ENCODE data around the gene KCNK5.

KCNK5 gene, protein sequence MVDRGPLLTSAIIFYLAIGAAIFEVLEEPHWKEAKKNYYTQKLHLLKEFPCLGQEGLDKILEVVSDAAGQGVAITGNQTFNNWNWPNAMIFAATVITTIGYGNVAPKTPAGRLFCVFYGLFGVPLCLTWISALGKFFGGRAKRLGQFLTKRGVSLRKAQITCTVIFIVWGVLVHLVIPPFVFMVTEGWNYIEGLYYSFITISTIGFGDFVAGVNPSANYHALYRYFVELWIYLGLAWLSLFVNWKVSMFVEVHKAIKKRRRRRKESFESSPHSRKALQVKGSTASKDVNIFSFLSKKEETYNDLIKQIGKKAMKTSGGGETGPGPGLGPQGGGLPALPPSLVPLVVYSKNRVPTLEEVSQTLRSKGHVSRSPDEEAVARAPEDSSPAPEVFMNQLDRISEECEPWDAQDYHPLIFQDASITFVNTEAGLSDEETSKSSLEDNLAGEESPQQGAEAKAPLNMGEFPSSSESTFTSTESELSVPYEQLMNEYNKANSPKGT

DNA sequence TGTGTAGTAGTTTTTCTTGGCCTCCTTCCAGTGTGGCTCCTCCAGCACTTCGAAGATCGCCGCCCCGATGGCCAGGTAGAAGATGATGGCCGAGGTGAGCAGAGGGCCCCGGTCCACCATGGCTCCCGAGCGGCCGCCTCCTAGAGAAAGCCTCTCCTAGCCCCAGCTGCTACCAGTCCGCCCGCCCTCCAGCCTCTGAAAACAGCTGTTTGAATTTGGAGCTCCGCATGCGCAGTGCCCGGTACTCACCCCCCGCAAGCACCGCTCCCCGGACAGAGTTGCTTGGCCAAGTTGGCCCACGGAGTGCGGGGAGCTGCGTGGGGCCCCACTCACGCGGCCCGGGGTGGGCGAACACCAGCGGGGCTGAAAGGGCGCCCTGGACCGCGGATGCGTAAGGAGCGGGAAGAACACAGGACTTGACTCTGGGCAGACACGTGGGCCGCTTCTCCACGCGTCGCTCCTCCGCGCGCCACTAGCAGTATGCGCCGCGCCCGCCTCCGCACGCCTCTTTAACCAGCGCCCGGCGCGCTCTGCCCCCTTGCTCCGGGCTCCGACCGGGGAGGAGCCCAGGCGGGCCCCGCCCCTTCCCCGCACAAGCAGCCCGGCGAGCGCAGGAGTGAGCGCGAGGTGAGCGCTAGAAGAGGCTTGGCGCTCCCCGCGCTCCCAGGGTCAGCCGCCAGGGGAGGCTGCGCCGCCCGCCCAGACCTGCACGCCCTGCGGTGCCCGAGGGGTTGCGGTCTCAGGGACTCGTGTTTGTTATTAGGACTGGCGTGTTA lies at the start of gene KCNK5:
KCNK5 (minus strand) TSS at position 484 of the 776 bp plus-strand sequence; CDS start at position 120, 364 bp downstream.
- DNase-seq: peak; percentile 52
- in situ Hi-C loops (cut with HindIII; ENCODE audit: low pct_ligation_motif_present, low pct_unique_long_range_greater_than_20kb, low sequenced_read_pairs): no loop called here

DNA sequence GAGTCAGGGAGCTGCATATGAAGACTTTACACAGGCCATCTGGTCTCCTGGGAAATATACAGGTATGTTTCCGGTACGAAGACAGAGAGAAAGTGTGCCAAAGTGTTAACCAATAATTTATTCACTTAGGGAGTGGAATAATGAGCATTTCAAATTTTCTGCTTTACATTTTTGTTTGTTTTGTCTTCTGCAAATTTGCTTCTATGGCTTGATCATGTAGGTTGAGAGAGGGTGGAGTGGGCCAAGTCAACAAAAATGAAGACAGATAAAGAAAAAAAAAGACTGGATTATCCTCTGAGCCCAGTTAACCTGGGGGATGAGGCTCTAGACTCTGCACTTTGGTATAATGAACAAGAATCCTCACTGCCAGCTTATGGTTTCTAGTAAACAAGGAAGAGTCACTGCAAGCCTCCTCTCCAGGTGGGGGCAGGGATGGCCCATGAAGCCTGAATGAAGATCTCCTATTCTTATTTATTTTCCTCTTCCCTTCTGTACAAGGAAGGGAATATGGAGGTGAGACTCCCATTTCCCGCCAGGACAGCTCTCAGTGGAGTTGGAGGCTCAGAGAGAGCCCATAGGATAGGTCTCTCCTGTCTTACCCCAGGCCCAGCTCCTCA lies 47.2 kb upstream of the KCNK5 start:
- in situ Hi-C loops (cut with HindIII; ENCODE audit: low pct_ligation_motif_present, low pct_unique_long_range_greater_than_20kb, low sequenced_read_pairs): no loop called here
- DNase-seq: no peak

DNA sequence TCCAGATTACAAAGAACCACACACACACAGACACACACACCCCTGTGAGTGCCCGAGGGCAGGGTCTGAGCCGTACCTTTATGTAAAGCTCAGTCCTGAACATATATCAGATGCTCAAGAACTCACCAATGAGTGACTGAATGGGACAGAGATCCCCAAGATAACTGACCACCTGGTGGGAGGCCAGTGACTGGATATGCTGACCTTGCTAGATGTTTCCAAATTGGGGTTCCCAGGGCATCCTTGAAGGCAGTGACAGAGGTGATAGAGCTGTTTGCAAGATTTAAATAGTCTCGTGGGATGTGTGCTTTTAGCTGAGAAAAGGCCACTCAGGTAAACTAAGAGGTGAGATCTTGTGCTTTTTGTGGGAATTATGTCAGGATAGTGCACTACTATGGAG lies 45.6 kb upstream of the KCNK5 start:
- DNase-seq: no peak
- in situ Hi-C loops (cut with HindIII; ENCODE audit: low pct_ligation_motif_present, low pct_unique_long_range_greater_than_20kb, low sequenced_read_pairs): no loop called here

DNA sequence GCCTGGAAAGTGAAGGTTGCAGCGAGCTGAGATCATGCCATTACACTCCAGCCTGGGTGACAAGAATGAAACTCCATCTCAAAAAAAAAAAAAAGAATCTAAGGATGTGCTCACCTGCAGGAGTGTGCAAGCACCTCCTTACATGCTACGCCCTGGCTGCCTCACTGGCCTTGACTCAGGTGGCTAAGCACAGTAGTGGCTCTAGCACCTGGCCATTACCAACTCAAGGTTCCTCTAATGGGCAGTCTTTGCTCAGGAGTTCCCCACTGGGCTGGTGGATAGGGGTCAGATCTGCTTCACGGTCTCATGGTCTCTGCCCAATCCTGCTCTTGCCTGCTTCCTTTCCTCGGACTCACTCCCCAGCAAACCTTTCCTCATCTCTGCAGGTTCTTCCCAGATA lies 45.2 kb upstream of the KCNK5 start:
- in situ Hi-C loops (cut with HindIII; ENCODE audit: low pct_ligation_motif_present, low pct_unique_long_range_greater_than_20kb, low sequenced_read_pairs): no loop called here
- DNase-seq: no peak

DNA sequence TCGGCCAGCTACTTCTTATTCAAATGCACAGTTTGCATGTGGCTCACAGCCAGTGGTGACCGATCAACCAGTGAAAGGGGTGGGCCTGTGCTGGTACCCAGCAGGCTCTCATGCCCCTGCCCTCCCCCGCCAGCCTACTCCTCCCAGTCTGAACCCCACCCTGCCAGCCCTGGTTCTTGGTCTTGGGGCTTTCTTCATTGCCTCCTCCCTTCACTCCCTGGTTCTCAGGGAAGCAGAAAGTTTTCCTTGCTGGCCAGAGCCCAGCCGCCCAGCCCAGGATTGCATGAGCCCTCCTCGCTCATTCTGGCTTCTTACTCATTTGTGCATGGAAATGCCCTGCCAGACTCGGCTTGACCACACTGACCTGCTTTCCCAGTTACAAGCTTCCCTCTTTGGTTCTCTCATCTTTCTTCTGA lies 44.1 kb upstream of the KCNK5 start:
- in situ Hi-C loops (cut with HindIII; ENCODE audit: low pct_ligation_motif_present, low pct_unique_long_range_greater_than_20kb, low sequenced_read_pairs): no loop called here
- no peak for DNase-seq

DNA sequence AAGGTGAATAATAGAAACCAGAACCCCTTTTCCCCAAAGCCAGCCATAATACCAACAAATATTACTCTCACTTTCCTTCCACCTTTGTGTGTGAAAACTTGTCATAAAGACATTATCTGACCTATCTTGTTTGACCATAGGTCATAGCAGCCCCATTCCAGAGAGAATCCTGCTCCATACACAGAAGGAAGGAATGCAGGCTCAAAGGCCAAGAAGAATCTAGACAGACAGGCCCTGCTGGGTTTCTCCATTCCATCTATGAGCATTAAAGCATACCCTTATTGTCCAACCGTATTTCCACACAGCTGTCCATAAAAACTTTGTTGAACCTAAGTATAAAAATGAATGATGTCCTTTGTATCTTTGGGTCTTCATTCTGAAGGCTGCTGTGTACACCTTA lies 40.7 kb upstream of the KCNK5 start:
- in situ Hi-C loops (cut with HindIII; ENCODE audit: low pct_ligation_motif_present, low pct_unique_long_range_greater_than_20kb, low sequenced_read_pairs): no loop called here

DNA sequence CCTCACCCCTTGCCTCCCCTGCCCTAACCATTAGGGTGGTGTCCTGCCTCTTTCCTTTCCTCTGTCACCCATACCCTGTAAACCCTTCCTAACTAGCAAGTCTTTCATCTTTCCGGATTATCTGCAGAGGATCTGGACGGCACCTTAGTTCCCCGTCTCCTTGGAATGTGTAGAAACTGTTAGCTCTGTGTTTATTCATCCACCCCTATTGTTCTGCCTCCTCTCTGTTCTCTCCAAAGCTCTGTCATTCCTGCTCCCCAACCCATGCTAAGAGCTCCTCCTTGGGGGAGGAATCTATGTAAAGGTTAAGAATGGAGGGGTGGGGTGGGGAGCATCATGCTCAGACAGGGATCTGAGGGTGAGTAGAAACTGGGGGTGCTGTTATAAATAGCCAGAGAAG lies 39.4 kb upstream of the KCNK5 start:
- in situ Hi-C loops (cut with HindIII; ENCODE audit: low pct_ligation_motif_present, low pct_unique_long_range_greater_than_20kb, low sequenced_read_pairs): no loop called here

More for the DNA sequence above, 40.7 kb upstream of the KCNK5 start:
- no peak for DNase-seq

DNA sequence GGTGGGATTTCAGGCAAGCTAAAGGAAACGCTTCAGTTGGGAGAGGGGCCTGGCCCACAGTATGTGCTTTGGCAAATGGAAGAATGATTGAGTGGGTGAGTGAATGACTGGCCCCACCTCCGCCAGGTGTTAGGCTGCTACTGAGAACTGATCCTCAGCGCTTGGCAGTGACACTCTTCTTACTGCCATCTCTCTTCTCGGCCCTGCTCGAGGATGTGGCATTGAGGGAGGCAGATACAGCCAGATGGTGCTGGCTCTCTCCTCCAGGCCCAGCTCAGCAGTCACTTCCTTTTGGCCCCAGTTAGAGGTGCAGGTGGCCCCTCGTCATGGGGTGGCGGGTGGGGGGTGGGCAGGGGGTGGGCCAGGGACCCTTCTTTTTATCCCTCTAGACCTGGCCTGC lies 38.9 kb upstream of the KCNK5 start:
- in situ Hi-C loops (cut with HindIII; ENCODE audit: low pct_ligation_motif_present, low pct_unique_long_range_greater_than_20kb, low sequenced_read_pairs): no loop called here
- DNase-seq: no peak

More for the DNA sequence above, 39.4 kb upstream of the KCNK5 start:
- DNase-seq: no peak

DNA sequence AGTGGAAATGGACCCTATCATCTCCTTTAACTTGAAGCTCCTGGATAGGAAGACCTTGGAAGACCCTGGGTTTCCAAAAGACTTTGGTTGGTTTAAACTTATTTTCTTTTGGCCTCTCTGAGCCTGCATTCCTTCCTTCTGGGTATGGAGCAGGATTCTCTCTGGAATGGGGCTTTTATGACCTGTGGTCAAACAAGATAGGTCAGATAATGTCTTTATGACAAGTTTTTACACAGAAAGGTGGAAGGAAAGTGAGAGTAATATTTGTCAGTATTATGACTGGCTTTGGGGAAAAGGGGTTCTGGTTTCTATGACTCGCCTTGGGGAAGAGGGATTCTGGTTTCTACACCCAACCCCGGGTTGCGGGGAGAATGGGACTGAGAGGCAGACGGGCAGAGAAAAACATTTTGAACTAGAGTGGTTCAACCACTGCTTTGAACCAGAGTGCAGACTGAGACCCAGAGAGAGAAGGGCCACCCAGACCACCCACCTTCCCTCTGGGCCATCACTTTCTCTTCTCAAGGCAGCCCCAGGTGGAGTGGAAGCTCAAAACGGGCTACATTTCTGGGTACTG lies 37.6 kb upstream of the KCNK5 start:
- in situ Hi-C loops (cut with HindIII; ENCODE audit: low pct_ligation_motif_present, low pct_unique_long_range_greater_than_20kb, low sequenced_read_pairs): no loop called here
- no peak for DNase-seq

DNA sequence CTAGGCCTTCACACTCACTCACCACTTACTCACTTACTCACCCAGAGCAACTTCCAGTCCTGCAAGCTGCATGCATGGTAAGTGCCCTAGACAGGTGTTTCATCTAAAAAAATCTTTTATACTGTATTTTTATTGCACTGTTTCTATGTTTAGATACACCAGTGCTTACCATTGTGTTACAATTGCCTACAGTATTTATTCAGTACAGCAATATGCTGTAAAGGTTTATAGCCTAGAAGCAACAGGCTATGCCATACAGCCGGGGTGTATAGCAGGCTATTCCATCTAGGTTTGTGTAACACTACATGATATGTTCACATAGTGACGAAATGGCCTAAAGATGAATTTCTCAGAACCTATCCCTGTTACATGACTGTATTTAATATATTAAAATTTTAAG lies 37.1 kb upstream of the KCNK5 start:
- in situ Hi-C loops (cut with HindIII; ENCODE audit: low pct_ligation_motif_present, low pct_unique_long_range_greater_than_20kb, low sequenced_read_pairs): no loop called here
- no peak for DNase-seq

DNA sequence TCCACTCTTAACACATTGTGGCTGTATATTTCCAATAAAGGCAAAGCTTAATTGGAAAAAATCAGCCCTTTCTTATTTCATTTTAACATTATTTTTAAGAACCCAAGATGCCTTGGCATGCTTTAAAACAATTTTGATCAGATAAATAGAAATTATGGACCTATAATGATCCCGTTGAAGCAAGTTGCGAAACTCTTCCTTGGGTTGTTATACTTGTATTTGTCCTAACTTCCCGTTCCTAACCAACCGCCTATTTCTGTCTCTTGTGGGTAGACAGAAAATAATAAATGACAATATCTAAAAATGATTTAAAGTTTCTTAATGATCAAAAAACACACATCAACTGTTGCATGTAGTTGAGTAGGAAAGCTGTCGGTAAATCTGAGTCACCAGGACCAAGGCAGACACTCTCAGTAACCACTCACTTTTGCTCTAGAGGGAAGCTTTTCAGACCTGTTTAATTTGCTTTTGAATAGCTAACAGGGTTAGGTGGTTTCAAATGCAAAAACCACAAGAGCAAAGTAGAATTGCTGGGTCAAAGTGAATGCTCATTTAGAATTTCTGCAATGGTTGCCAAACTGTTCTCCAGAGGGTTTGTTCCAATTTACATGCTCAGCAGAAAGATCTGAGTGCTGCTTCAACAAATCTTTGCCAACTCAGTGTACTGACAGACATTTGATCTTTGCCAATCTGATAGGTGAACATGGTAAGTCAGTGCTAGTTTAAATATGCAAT lies 34.2 kb upstream of the KCNK5 start:
- in situ Hi-C loops (cut with HindIII; ENCODE audit: low pct_ligation_motif_present, low pct_unique_long_range_greater_than_20kb, low sequenced_read_pairs): no loop called here

DNA sequence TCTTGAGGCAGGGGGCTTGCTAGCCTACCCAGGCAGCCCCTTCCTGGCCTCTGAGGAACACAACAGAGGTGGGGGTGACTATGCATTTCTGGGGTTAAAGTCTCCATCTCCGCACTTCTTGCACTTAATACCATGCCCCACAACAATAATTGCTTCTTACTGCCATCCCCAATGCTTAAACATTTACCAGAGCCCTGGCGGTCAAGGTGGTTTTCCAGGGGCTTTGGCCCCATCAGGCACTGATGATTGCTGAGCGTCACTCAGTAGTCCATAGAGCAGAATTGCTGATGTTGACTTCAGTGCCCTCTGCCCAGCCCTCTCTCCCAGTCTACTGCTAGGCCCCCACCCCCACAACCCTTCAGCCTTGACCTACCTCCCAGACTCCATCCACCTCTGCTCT lies 32.5 kb upstream of the KCNK5 start:
- DNase-seq: no peak
- in situ Hi-C loops (cut with HindIII; ENCODE audit: low pct_ligation_motif_present, low pct_unique_long_range_greater_than_20kb, low sequenced_read_pairs): no loop called here

More for the DNA sequence above, 34.2 kb upstream of the KCNK5 start:
- DNase-seq: no peak

DNA sequence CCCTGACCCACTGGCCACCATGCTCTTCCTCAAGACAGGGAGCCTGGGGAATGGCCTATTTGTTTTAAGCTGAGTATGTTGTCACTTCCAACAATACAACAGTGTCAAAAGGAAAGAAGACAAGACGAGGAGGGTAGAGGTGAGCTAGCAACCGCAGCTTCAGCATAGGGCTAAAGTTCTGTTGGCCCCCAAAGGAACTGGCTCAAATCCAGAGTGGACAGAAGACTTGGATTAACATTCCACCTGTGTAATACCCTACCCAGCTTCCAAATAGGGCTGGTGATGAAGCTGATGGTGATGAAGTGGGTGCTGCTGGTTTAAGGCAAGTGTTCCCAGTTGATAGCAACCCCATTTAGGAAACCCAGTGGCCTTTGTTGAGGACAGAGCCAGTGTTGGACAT lies 31.7 kb upstream of the KCNK5 start:
- in situ Hi-C loops (cut with HindIII; ENCODE audit: low pct_ligation_motif_present, low pct_unique_long_range_greater_than_20kb, low sequenced_read_pairs): no loop called here
- no peak for DNase-seq

DNA sequence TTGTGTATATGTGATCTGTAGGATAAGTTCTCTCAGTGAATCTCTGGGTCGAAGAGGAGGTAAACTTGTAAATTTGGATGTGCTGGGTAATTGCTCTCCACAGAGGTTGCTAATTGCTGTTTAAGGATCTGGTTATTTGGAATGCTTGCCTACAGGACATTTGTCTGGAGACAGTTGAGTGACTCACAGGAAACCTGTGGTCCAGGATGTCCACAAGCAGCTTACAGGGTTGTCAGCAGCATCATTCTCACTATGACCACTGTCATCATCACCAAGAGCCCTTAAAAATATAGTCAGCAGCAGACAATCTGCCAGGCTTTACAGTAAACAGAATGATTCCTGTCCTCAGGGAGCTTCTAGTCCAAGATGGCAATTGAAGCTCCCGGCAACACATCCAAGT lies 31.2 kb upstream of the KCNK5 start:
- in situ Hi-C loops (cut with HindIII; ENCODE audit: low pct_ligation_motif_present, low pct_unique_long_range_greater_than_20kb, low sequenced_read_pairs): no loop called here
- no peak for DNase-seq

DNA sequence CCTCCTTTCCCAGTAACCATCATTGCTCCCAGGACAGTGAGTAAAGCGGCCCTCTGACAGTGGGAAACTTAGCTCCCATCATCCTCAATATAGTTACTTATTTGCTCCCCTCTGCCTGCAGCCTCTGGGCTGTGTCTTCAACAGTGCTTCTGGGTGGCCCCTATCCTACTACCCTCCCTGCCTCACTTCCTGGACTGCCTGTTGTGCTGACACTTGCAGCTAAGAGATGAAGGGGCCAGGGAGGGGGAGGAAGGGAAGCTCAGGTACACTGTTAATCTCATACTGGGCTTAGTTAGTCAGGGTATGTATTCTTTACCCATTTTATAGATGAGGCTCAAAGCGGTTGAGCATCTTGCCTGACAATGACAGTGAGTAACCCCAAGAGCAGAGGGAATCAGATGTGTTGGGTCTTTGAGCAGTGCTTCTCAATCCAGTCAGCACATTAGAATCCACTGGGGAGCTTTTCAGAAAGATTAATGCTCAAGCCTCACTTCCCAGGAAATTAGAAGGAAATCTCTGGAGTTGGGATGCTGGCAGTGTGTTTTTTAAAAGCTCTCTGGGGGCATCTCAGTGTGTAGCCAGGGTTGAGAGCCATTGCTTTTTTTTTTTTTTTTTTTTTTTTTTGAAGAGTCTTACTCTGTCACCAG lies 27.1 kb upstream of the KCNK5 start:
- DNase-seq: no peak
- in situ Hi-C loops (cut with HindIII; ENCODE audit: low pct_ligation_motif_present, low pct_unique_long_range_greater_than_20kb, low sequenced_read_pairs): no loop called here

DNA sequence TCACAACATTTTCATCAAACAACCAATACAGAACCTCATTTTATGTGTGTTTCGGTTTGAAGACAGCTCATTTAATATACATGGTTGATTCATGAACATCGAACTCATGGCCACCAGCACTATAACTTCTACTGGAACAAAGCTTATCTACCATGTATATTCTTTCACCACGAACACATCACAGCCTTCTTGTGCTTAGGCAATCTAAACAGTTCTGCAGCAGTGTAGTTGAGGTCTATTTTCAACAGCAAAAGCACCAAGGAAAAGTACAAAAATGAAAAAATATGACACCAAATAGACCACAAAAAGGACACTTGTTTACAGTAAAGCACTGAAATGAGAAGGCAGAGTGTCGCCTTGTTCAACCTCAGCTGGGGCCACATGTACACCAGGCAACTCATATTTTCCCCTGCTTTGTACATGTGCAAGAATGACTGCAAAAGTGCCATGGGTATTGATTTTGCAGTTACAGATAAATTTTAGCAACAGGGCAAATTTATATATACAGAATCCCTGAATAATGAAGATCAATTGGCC lies 25.8 kb upstream of the KCNK5 start:
- in situ Hi-C loops (cut with HindIII; ENCODE audit: low pct_ligation_motif_present, low pct_unique_long_range_greater_than_20kb, low sequenced_read_pairs): no loop called here
- no peak for DNase-seq

DNA sequence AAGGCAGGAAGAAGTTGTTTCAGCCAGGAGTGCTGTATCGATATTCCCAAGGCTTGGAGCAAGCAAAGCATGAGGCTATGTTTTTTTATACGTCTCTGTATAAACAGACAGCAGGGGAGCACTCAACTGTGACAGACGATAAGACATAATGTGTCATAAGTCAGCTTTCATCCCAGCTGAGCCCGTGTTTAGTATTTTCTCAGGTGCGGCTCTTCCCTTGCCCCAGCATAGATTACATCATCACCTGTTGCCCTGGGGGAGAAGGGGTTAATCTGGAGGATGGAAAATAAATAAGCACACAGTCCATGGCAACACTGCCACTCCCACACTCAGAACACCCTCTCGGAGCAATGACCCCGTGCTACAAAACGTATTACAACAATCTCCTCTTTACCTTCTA lies 22.1 kb upstream of the KCNK5 start:
- in situ Hi-C loops (cut with HindIII; ENCODE audit: low pct_ligation_motif_present, low pct_unique_long_range_greater_than_20kb, low sequenced_read_pairs): no loop called here
- DNase-seq: no peak

DNA sequence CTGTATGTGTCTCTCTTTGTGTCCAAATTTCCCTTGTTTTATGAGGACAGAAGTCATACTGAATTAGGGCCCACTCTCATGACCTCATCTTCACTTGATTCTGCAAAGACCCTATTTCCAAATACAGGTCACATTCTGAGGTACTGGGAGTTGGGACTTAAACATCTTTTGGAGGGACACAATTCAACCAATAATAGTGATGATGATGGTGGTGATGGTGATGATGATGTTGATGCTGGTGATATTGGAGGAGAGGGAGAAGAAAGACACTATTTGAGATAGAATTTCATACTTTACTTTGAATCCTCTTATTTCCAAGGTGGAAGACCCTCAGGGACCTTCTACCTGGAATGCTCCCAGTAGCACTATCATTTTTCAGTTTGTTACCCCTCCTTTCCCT lies 21.2 kb upstream of the KCNK5 start:
- DNase-seq: no peak
- in situ Hi-C loops (cut with HindIII; ENCODE audit: low pct_ligation_motif_present, low pct_unique_long_range_greater_than_20kb, low sequenced_read_pairs): no loop called here

Measured in ACHN (cell line).